ENCODE measurements around the gene RCE1. TPM values are rescaled to one million over a fixed set of nuclear protein-coding genes. Genes with fewer than 3 reads are reported as not detected.
A peak's percentile ranks its signal among the peaks of the same experiment; 100 is the strongest.
"Not testable (repeated sequence)": the region's sequence is repeated elsewhere in the genome, so short reads cannot be mapped to it uniquely, and the experiment has no call there.

RCE1 gene, protein sequence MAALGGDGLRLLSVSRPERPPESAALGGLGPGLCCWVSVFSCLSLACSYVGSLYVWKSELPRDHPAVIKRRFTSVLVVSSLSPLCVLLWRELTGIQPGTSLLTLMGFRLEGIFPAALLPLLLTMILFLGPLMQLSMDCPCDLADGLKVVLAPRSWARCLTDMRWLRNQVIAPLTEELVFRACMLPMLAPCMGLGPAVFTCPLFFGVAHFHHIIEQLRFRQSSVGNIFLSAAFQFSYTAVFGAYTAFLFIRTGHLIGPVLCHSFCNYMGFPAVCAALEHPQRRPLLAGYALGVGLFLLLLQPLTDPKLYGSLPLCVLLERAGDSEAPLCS
- 10 to 100 TPM; 60.1 to 63.0 TPM for total RNA-seq
- 12.9 TPM for polyA plus RNA-seq (2013, experiment 1 of 2)
- 16.1 TPM for polyA plus RNA-seq (2013, experiment 2 of 2)
- 15.2 to 51.4 (median 22.6) reads per million in 172 experiments for total RNA-seq

DNA sequence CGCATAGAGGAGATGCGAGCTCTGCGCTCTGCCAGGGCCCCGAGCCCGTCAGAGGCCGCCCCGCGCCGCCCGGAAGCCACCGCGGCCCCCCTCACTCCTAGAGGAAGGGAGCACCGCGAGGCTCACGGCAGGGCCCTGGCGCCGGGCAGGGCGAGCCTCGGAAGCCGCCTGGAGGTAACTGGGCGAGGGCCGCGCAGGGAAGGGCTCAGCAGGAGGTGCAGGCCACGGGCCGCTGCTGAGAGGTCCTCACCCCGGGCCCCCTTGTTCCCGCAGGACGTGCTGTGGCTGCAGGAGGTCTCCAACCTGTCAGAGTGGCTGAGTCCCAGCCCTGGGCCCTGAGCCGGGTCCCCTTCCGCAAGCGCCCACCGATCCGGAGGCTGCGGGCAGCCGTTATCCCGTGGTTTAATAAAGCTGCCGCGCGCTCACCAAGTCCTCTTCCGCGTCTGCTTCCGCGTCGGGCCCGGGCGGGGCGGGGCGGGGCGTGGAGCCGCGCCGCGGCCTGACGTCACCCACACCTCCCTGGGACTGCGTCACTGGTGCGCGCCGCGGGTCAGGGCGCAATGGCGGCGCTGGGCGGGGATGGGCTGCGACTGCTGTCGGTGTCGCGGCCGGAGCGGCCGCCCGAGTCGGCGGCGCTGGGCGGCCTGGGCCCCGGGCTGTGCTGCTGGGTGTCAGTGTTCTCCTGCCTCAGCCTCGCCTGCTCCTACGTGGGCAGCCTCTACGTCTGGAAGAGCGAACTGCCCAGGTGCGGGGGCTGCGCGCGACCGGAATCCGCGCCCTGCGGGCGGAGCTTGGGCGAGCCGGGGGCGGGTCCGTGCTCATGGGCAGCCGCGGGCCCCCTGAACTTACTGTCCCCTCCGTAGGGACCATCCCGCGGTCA, at the start of gene RCE1:
TSS of gene RCE1 (plus strand) at position 546 of the 880 bp plus-strand sequence. CDS start at position 561, 15 bp downstream.
- H3K27ac Mint-ChIP-seq = peak within 1 kb of the TSS; percentile 96
- peaks cover 49% of the 10 kb centered on the region for H3K4me1 ChIP-seq (ENCODE audit: insufficient read depth, low read length)
- peak within 1 kb of the TSS; percentile 96 for H3K4me3 ChIP-seq (ENCODE audit: low read length)
- intact Hi-C loops (cut with DNase I, micrococcal nuclease) = loop anchor here (1.0 to 5.0 kb wide), 5 partner anchors 98 to 498 kb away; partner anchors contain the start of genes BRMS1 (in 2 of the 2) and PC (in 1 of the 2)
- no peaks in the 10 kb centered on the region for H3K9me3 Mint-ChIP-seq
- peaks cover 52% of the 10 kb centered on the region for H3K4me1 Mint-ChIP-seq (ENCODE audit: low read depth)
- POLR2A ChIA-PET = interaction anchor here (0.8 to 6.0 kb wide), 35 partner anchors 9 to 1721 kb away, joined by 3 to 47 read pairs (median 6); partner anchors contain the start of genes B4GAT1, BBS1, CTSF and DPP3
- no peaks in the 10 kb centered on the region for H3K27me3 Mint-ChIP-seq
- TF ChIP-seq, protein P1, sequence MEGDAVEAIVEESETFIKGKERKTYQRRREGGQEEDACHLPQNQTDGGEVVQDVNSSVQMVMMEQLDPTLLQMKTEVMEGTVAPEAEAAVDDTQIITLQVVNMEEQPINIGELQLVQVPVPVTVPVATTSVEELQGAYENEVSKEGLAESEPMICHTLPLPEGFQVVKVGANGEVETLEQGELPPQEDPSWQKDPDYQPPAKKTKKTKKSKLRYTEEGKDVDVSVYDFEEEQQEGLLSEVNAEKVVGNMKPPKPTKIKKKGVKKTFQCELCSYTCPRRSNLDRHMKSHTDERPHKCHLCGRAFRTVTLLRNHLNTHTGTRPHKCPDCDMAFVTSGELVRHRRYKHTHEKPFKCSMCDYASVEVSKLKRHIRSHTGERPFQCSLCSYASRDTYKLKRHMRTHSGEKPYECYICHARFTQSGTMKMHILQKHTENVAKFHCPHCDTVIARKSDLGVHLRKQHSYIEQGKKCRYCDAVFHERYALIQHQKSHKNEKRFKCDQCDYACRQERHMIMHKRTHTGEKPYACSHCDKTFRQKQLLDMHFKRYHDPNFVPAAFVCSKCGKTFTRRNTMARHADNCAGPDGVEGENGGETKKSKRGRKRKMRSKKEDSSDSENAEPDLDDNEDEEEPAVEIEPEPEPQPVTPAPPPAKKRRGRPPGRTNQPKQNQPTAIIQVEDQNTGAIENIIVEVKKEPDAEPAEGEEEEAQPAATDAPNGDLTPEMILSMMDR (IDR thresholded peaks at IDR 0.05) = no peak
- ATAC-seq (ENCODE audit: poor library complexity) (peak; percentile 82), DNase-seq (peak; percentile 80 to 98 (median 90))
- peaks cover 53% of the 10 kb centered on the region for H3K36me3 Mint-ChIP-seq (ENCODE audit: low read depth)
- H3K4me3 Mint-ChIP-seq = peak within 1 kb of the TSS; percentile 94
- peaks cover 33% of the 10 kb centered on the region for H3K36me3 ChIP-seq (ENCODE audit: insufficient read depth, low read length)
- CTCF ChIA-PET = interaction anchor here (1.0 to 2.7 kb wide), 4 partner anchors 9 to 404 kb away, joined by 4 to 8 read pairs (median 6); partner anchors contain the start of genes MRPL11 and RBM4B
- no peaks in the 10 kb centered on the region for H3K9me3 ChIP-seq (ENCODE audit: control insufficient read depth in 1 of 2, insufficient read depth in 1 of 2, low read length in 2 of 2)
- H3K27me3 ChIP-seq (ENCODE audit: control insufficient read depth in 1 of 2, insufficient read depth in 2 of 2, low read length in 2 of 2) = no peaks in the 10 kb centered on the region
- H3K27ac ChIP-seq (ENCODE audit: low read depth in 1 of 2, low read length in 2 of 2) = peak within 1 kb of the TSS; percentile 97 to 99

DNA sequence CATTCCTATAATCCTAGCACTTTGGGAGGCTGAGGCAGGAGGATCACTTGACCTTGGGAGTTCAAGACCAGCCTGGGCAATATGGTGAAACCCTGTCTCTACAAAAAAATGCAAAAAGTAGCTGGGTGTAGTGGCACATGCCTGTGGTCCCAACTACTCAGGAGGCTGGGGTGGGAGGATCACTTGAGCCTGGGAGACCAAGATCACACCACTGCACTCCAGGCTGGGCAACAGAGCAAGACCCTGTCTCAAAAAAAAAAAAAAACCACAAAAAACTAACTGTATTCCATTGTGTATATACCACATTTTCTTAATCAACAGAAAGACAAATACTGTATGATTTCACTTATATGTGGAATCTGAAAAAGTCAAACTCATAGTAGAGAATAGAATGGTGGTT, 43.4 kb upstream of the RCE1 start:
- H3K4me3 Mint-ChIP-seq; H3K36me3 Mint-ChIP-seq (ENCODE audit: low read depth); H3K27me3 Mint-ChIP-seq; H3K36me3 ChIP-seq (ENCODE audit: insufficient read depth, low read length); H3K4me3 ChIP-seq (ENCODE audit: low read length); H3K9me3 ChIP-seq (ENCODE audit: control insufficient read depth in 1 of 2, insufficient read depth in 1 of 2, low read length in 2 of 2); POLR2A ChIA-PET; H3K27ac Mint-ChIP-seq; H3K4me1 ChIP-seq (ENCODE audit: insufficient read depth, low read length); H3K9me3 Mint-ChIP-seq; H3K27ac ChIP-seq (ENCODE audit: low read depth in 1 of 2, low read length in 2 of 2); DNase-seq; H3K27me3 ChIP-seq (ENCODE audit: control insufficient read depth in 1 of 2, insufficient read depth in 2 of 2, low read length in 2 of 2); H3K4me1 Mint-ChIP-seq (ENCODE audit: low read depth); ATAC-seq (ENCODE audit: poor library complexity); intact Hi-C loops (cut with DNase I, micrococcal nuclease): not testable (repeated sequence)
- CTCF ChIA-PET = interaction anchor here (0.6 to 1.2 kb wide), 2 partner anchors 9 to 1607 kb away, joined by 3 read pairs; no protein-coding TSS in a partner anchor

DNA sequence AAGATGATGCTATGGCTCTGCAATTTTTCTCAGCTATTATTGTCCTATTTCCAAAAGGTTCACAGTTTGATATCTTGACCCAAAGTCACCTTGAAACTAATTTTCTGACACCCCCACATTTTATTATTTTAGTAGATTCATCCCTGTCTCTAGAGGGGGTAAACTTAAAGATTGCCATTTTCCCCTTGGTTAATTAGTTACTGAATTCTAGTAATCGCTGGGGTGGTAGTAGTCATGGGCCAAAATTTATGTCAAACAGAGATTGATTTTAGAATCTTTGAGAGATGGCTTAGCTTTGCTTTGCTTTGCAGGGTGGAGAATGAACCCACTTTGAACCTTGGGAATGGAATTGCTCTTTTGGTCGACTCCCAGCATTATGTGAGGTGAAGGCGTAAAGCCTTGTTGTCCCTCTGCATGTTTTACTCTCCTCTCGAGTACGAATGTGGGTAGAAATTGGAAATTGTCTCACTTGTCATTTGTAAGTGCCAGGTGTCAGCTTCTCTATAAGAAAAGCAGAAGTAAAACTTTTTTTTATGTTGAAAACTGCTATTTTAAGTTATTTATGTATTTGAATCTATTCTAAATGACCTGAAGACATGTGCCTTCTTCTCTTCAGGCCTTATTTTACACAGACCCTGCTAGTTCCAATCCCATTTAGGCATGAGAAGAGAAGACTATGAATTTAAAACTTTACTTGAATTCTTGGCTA, 42.4 kb upstream of the RCE1 start:
- H3K36me3 ChIP-seq (ENCODE audit: insufficient read depth, low read length) = peaks cover 3% of the 10 kb centered on the region
- Mint-ChIP-seq H3K27ac (no peak overlapping the region), H3K4me3 (no peak overlapping the region), H3K4me1 (ENCODE audit: low read depth) (no peaks in the 10 kb centered on the region), H3K9me3 (no peaks in the 10 kb centered on the region), H3K27me3 (no peaks in the 10 kb centered on the region), H3K36me3 (ENCODE audit: low read depth) (peaks cover 5% of the 10 kb centered on the region)
- DNase-seq (no peak), ATAC-seq (ENCODE audit: poor library complexity) (no peak)
- H3K4me1 ChIP-seq (ENCODE audit: insufficient read depth, low read length) = no peaks in the 10 kb centered on the region
- intact Hi-C loops (cut with DNase I, micrococcal nuclease) = no loop called here
- no peaks in the 10 kb centered on the region for H3K9me3 ChIP-seq (ENCODE audit: control insufficient read depth in 1 of 2, insufficient read depth in 1 of 2, low read length in 2 of 2)
- TF ChIP-seq, protein P1 (IDR thresholded peaks at IDR 0.05) = no peak
- POLR2A ChIA-PET = no interaction called here
- H3K4me3 ChIP-seq (ENCODE audit: low read length) = no peak overlapping the region
- CTCF ChIA-PET = interaction anchor here (0.6 to 1.2 kb wide), 2 partner anchors 10 to 40 kb away, joined by 3 to 4 read pairs; no protein-coding TSS in a partner anchor
- H3K27ac ChIP-seq (ENCODE audit: low read depth in 1 of 2, low read length in 2 of 2) = no peak overlapping the region
- no peaks in the 10 kb centered on the region for H3K27me3 ChIP-seq (ENCODE audit: control insufficient read depth in 1 of 2, insufficient read depth in 2 of 2, low read length in 2 of 2)

Data from CD4-positive, alpha-beta T cell (primary cell).